ENCODE data around the gene NYAP1. TPM values are rescaled to one million over a fixed set of nuclear protein-coding genes. Genes with fewer than 3 reads are reported as not detected.

Gene NYAP1
- total RNA-seq, 2 experiments from 2014 or later: 0.10 to 0.98 TPM

- H3K4me2 ChIP-seq (ENCODE audit: low read length): peak overlapping the region; percentile 99
- H4K20me1 ChIP-seq (ENCODE audit: insufficient read depth, low read length): peaks cover 6% of the 10 kb centered on the region; the same call in 1 of the 2 replicates
- DNase-seq (ENCODE audit: low spot score): no peak
- H3K4me1 ChIP-seq (ENCODE audit: insufficient read depth, low read length, poor library complexity, severe bottlenecking): peaks cover 43% of the 10 kb centered on the region
- H3K9me2 ChIP-seq (ENCODE audit: insufficient read depth, low read length): no peaks in the 10 kb centered on the region
- peak overlapping the region; percentile 86 for H3K4me3 ChIP-seq (ENCODE audit: low read depth, low read length, poor library complexity, severe bottlenecking)
- intact Hi-C loops (cut with micrococcal nuclease; ENCODE audit: unreplicated experiment): loop anchor here (1.0 to 10.0 kb wide), 5 partner anchors 27 to 214 kb away; partner anchors contain the start of genes AGFG2, GIGYF1 and GNB2
- POLR2A ChIA-PET: interaction anchor here (0.5 to 2.5 kb wide), 2 partner anchors 8 to 37 kb away, joined by 3 to 6 read pairs; no protein-coding TSS in a partner anchor
- H2AFZ ChIP-seq (ENCODE audit: low read length): no peak overlapping the region
- TF ChIP-seq CTCF (conservative IDR thresholded peaks at IDR 0.05; ENCODE audit: low read length) (no peak), EZH2phosphoT487 (IDR thresholded peaks at IDR 0.05; ENCODE audit: borderline replicate concordance, low read depth, low read length) (no peak)
- no peaks in the 10 kb centered on the region for H3K9me3 ChIP-seq (ENCODE audit: low read length)
- H3K27ac ChIP-seq (ENCODE audit: low read depth, low read length, poor library complexity, severe bottlenecking): peak overlapping the region; percentile 75
- no TSS peak for BruUV-seq (replicated peaks)
- CTCF ChIA-PET (ENCODE audit: unreplicated experiment): interaction anchor here (0.6 kb wide), 1 partner anchor 41 kb away, joined by 3 read pairs; no protein-coding TSS in a partner anchor
- H3K79me2 ChIP-seq (ENCODE audit: insufficient read depth, low read depth, low read length): peaks cover 36% of the 10 kb centered on the region
- H3K36me3 ChIP-seq (ENCODE audit: insufficient read depth, low read length): peaks cover 43% of the 10 kb centered on the region
Observed at GRCh38 chr7:100477871-100478267, 5.9 kb upstream of the NYAP1 start.

GRCh38 chr7:100478958-100479660, 4.6 kb upstream of the NYAP1 start, which contains the start of gene TSC22D4:
Gene TSC22D4, minus strand, starts transcription at chr7:100479214. Its CDS starts 1,176 bp downstream, at chr7:100478038.
- peak; percentile 97 for DNase-seq (ENCODE audit: low spot score)
- Histone ChIP-seq H3K9me2 (ENCODE audit: insufficient read depth, low read length) (no peaks in the 10 kb centered on the region), H3K4me2 (ENCODE audit: low read length) (peak within 1 kb of the TSS; percentile 99), H4K20me1 (ENCODE audit: insufficient read depth, low read length) (peaks cover 6% of the 10 kb centered on the region; the same call in 1 of the 2 replicates), H3K4me1 (ENCODE audit: insufficient read depth, low read length, poor library complexity, severe bottlenecking) (peaks cover 40% of the 10 kb centered on the region), H2AFZ (ENCODE audit: low read length) (peak within 1 kb of the TSS; percentile 90), H3K4me3 (ENCODE audit: low read depth, low read length, poor library complexity, severe bottlenecking) (peak within 1 kb of the TSS; percentile 86), H3K9me3 (ENCODE audit: low read length) (no peaks in the 10 kb centered on the region), H3K27ac (ENCODE audit: low read depth, low read length, poor library complexity, severe bottlenecking) (peak within 1 kb of the TSS; percentile 75), H3K36me3 (ENCODE audit: insufficient read depth, low read length) (peaks cover 34% of the 10 kb centered on the region), H3K79me2 (ENCODE audit: insufficient read depth, low read depth, low read length) (peaks cover 36% of the 10 kb centered on the region)
- CTCF ChIA-PET (ENCODE audit: unreplicated experiment): interaction anchor here (0.6 to 0.8 kb wide), 2 partner anchors 13 to 197 kb away, joined by 3 to 4 read pairs; no protein-coding TSS in a partner anchor
- BruUV-seq (replicated peaks): no TSS peak
- TF ChIP-seq EZH2phosphoT487 (IDR thresholded peaks at IDR 0.05; ENCODE audit: borderline replicate concordance, low read depth, low read length) (no peak), CTCF (conservative IDR thresholded peaks at IDR 0.05; ENCODE audit: low read length) (no peak)
- intact Hi-C loops (cut with micrococcal nuclease; ENCODE audit: unreplicated experiment): loop anchor here (2.0 to 10.0 kb wide), 4 partner anchors 28 to 213 kb away; partner anchors contain the start of genes AGFG2, GIGYF1 and GNB2
- POLR2A ChIA-PET: interaction anchor here (0.6 to 2.5 kb wide), 6 partner anchors 10 to 107 kb away, joined by 3 to 8 read pairs (median 4); partner anchors contain the start of gene FBXO24
